ENCODE results near the gene HSPA12B. TPM values are rescaled to one million over a fixed set of nuclear protein-coding genes. Genes with fewer than 3 reads are reported as not detected.

HSPA12B gene
- total RNA-seq, 1 donor from 2014 or later = 28.0 TPM

- DNase-seq (ENCODE audit: low spot score) = no peak
These were observed 68.8 kb downstream of the HSPA12B start for GRCh38 chr20:3801299-3801698.

- DNase-seq (ENCODE audit: low spot score) = no peak
These were observed 69.4 kb downstream of the HSPA12B start for GRCh38 chr20:3801846-3802245.

Other genes starting within 250 kb of the HSPA12B start
- gene GFRA4, start 69.3 kb upstream of the HSPA12B start, total RNA-seq = not detected
- gene ADAM33, start 50.7 kb upstream of the HSPA12B start, total RNA-seq = 30.7 TPM
- gene SIGLEC1, start 20.1 kb upstream of the HSPA12B start, total RNA-seq = 45.1 TPM
- gene ADISSP, start 35.1 kb downstream of the HSPA12B start, total RNA-seq = 37.5 TPM
- gene SPEF1, start 48.8 kb downstream of the HSPA12B start, total RNA-seq = not detected
- 97.3 TPM for gene CENPB, start 54.1 kb downstream of the HSPA12B start, total RNA-seq
- 18.0 TPM for gene CDC25B, start 63.6 kb downstream of the HSPA12B start, total RNA-seq
- gene AP5S1, start 87.9 kb downstream of the HSPA12B start, total RNA-seq = 13.2 TPM
- gene MAVS, start 114.1 kb downstream of the HSPA12B start, total RNA-seq = 43.5 TPM
- gene PANK2, start 156.7 kb downstream of the HSPA12B start, total RNA-seq = 31.1 TPM